Lower leg skin (tissue), 3 donors: ENCODE measurements around the gene VIPR1.

ENCODE experiments used
- POLR2A ChIP-seq, 2 donors: fragments of 450-650 bp; IDR thresholded peaks; one replicate each; pipeline ENCODE4 v1.6.1; 2016 to 2017; ENCODE audit warnings: antibody characterized with exemption in 2 of 2, mild to moderate bottlenecking in 1 of 2, moderate library complexity in 1 of 2
- TF ChIP-seq, protein P1 (sequence below), 3 donors: fragments of 450-650 bp; IDR thresholded peaks; one replicate each; pipeline ENCODE4 v1.5.1; 2016; ENCODE audit warnings: antibody characterized with exemption in 3 of 3, mild to moderate bottlenecking in 3 of 3, moderate library complexity in 2 of 3

- TF ChIP-seq, protein P1, sequence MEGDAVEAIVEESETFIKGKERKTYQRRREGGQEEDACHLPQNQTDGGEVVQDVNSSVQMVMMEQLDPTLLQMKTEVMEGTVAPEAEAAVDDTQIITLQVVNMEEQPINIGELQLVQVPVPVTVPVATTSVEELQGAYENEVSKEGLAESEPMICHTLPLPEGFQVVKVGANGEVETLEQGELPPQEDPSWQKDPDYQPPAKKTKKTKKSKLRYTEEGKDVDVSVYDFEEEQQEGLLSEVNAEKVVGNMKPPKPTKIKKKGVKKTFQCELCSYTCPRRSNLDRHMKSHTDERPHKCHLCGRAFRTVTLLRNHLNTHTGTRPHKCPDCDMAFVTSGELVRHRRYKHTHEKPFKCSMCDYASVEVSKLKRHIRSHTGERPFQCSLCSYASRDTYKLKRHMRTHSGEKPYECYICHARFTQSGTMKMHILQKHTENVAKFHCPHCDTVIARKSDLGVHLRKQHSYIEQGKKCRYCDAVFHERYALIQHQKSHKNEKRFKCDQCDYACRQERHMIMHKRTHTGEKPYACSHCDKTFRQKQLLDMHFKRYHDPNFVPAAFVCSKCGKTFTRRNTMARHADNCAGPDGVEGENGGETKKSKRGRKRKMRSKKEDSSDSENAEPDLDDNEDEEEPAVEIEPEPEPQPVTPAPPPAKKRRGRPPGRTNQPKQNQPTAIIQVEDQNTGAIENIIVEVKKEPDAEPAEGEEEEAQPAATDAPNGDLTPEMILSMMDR (IDR thresholded peaks at IDR 0.05): no peak
- TF ChIP-seq POLR2A (IDR thresholded peaks at IDR 0.05): no peak
Observed at GRCh38 chr3:42557854-42558253, 55.4 kb downstream of the VIPR1 start.
